ENCODE results near the gene ZNF662.

Gene ZNF662

GRCh38 chr3:42937334-42937733, 31.4 kb downstream of the ZNF662 start:
- no peak for DNase-seq (ENCODE audit: low read depth)

- no peak for DNase-seq (ENCODE audit: low read depth)
Observed at GRCh38 chr3:42942693-42943092, 36.8 kb downstream of the ZNF662 start.

- no peak for DNase-seq (ENCODE audit: low read depth)
Observed at GRCh38 chr3:42946050-42946449, 40.1 kb downstream of the ZNF662 start.

GRCh38 chr3:42957573-42957972, 51.6 kb downstream of the ZNF662 start:
- DNase-seq (ENCODE audit: low read depth) = no peak

GRCh38 chr3:42960282-42960681, 54.3 kb downstream of the ZNF662 start:
- DNase-seq (ENCODE audit: low read depth) = no peak

GRCh38 chr3:42960786-42961185, 54.8 kb downstream of the ZNF662 start:
- no peak for DNase-seq (ENCODE audit: low read depth)

- no peak for DNase-seq (ENCODE audit: low read depth)
Observed at GRCh38 chr3:42961633-42962032, 55.7 kb downstream of the ZNF662 start.

GRCh38 chr3:42963269-42963668, 57.3 kb downstream of the ZNF662 start:
- no peak for DNase-seq (ENCODE audit: low read depth)

- DNase-seq (ENCODE audit: low read depth) = no peak
Observed at GRCh38 chr3:42964266-42964665, 58.3 kb downstream of the ZNF662 start.

All from activated T-cell treated with anti-CD3 and anti-CD28 coated beads for 24 hours (primary cell).